Endothelial cell of umbilical vein (primary cell): Measurements from ENCODE around the gene B3GALT6.

Source experiments
- CTCF ChIP-seq, 2 donors: IDR thresholded peaks; 1 replicate in 1 of 2; 2 replicates in 1 of 2; pipeline ENCODE4 v1.5.1; 2011; ENCODE audit warnings: low read length in 2 of 2, mild to moderate bottlenecking in 2 of 2, moderate library complexity in 2 of 2, control low read depth in 1 of 2, inconsistent platforms in 1 of 2, low read depth in 1 of 2; ENCODE audit not compliant: insufficient read depth in 1 of 2; ENCODE audit errors: extremely low read depth in 1 of 2
- EZH2 ChIP-seq: IDR thresholded peaks from 2 replicates; pipeline ENCODE4 v1.6.1; 2012; ENCODE audit warnings: borderline replicate concordance, low read depth, mild to moderate bottlenecking, moderate library complexity, low read length, inconsistent platforms; ENCODE audit not compliant: severe bottlenecking
- FOS ChIP-seq: IDR thresholded peaks from 2 replicates; pipeline ENCODE4 v1.6.1; 2011; ENCODE audit warnings: mild to moderate bottlenecking, low read length, moderate library complexity, borderline replicate concordance; ENCODE audit not compliant: insufficient read depth
- JUN ChIP-seq: IDR thresholded peaks from 2 replicates; pipeline ENCODE4 v1.6.1; 2011; ENCODE audit warnings: borderline replicate concordance, low read depth; ENCODE audit not compliant: insufficient read length, insufficient read depth
- MAX ChIP-seq: IDR thresholded peaks from 2 replicates; pipeline ENCODE4 v1.6.1; 2011; ENCODE audit not compliant: insufficient read depth, insufficient read length
- POLR2A ChIP-seq: IDR thresholded peaks from 2 replicates; pipeline ENCODE4 v1.6.1; 2012; ENCODE audit warnings: low read depth, mild to moderate bottlenecking, control low read depth, low read length
- POLR2AphosphoS5 ChIP-seq: IDR thresholded peaks from 2 replicates; pipeline ENCODE4 v1.6.1; 2012; ENCODE audit warnings: low read depth, mild to moderate bottlenecking, control low read depth, low read length, moderate library complexity; ENCODE audit not compliant: insufficient read depth

GRCh38 chr1:1215080-1215676 is 16.9 kb upstream of the B3GALT6 start:
- TF ChIP-seq MAX (no peak), POLR2A (no peak), CTCF (IDR thresholded peaks at IDR 0.05; ENCODE audit: extremely low read depth in 1 of 2, insufficient read depth in 1 of 2, low read depth in 1 of 2, low read length in 2 of 2) (no peak), POLR2AphosphoS5 (no peak), EZH2 (no peak), JUN (no peak), FOS (no peak)
